ENCODE data around the gene IYD.

IYD gene

DNA sequence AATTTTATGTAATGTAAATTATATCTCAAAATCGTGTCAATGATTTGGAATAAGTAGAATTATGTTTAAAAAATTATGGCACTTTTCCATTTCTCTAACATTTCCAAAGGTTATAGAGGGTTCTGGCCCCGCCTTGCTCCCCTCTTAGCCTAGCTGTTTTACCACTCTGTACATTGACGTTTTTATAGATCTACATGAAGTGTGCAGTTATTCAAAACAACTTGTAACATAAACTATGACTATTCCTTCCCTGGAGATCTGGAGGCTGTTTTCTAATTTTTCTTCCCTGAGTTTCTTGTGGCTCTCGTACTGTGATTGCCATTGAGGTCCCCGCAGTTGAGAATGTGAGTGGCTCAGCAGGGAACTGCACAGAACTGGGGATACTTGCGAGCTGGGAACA, 48.4 kb downstream of the IYD start:
- H3K4me1 ChIP-seq (ENCODE audit: control insufficient read depth, insufficient read depth, low read length): no peaks in the 10 kb centered on the region
- H3K4me3 ChIP-seq (ENCODE audit: low read depth, low read length): no peak overlapping the region
- no peaks in the 10 kb centered on the region for H3K27me3 ChIP-seq (ENCODE audit: control insufficient read depth, insufficient read depth, low read length)
- H3K36me3 ChIP-seq (ENCODE audit: control insufficient read depth, insufficient read depth, low read length): no peaks in the 10 kb centered on the region
- H3K9me3 ChIP-seq (ENCODE audit: control insufficient read depth, insufficient read depth, low read length): no peaks in the 10 kb centered on the region
- no peak overlapping the region for H3K9ac ChIP-seq (ENCODE audit: low read depth, low read length)
- no peak overlapping the region for H3K27ac ChIP-seq (ENCODE audit: low read depth, low read length)

DNA sequence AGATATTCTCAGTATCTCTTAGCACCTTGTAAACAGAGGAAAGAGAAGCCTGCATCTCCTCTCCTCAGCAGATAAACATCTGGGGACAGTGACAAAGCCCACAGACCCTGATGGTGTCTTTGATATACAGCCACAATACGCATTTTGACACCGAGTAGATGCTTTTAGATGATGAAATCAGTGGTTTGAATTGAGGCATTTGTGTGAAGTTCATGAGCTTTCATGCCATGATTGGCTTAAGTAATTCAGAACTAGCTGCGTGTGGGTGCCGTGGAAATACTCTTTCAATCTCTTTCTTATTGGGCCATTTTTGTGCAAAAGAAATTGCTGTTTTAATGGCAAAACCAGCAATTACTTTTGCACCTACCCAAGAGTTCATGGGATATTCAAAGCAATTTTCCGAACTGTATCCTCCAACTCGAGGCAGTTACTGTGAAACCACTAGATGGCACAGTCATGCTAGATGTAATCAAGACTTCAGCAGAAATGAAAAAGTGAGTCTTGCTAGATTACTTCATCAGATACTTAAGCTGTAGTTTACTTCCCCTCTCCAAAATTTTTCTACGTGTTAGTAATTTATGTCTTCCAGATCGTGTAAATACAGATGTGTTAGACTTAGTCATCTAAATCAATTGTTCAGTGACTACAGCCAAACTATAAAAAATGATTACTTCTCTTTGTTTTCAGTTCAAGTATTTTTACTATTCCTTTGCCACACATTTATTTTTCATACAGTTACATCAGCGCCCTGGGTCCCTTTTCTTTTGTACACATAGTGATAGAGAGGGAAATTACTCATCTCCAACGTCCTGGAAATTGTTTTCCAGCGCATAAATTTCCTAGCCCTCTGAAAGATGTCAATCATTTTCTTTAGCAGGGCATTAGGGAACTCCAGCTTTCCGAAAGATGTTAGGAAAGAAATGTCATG, 49.4 kb downstream of the IYD start:
- no peaks in the 10 kb centered on the region for H3K4me1 ChIP-seq (ENCODE audit: control insufficient read depth, insufficient read depth, low read length)
- H3K4me3 ChIP-seq (ENCODE audit: low read depth, low read length): no peak overlapping the region
- H3K27me3 ChIP-seq (ENCODE audit: control insufficient read depth, insufficient read depth, low read length): no peaks in the 10 kb centered on the region
- H3K9ac ChIP-seq (ENCODE audit: low read depth, low read length): no peak overlapping the region
- H3K27ac ChIP-seq (ENCODE audit: low read depth, low read length): no peak overlapping the region
- no peaks in the 10 kb centered on the region for H3K36me3 ChIP-seq (ENCODE audit: control insufficient read depth, insufficient read depth, low read length)
- H3K9me3 ChIP-seq (ENCODE audit: control insufficient read depth, insufficient read depth, low read length): no peaks in the 10 kb centered on the region

- Histone ChIP-seq H3K4me1 (ENCODE audit: control insufficient read depth, insufficient read depth, low read length) (no peaks in the 10 kb centered on the region), H3K36me3 (ENCODE audit: control insufficient read depth, insufficient read depth, low read length) (no peaks in the 10 kb centered on the region), H3K27me3 (ENCODE audit: control insufficient read depth, insufficient read depth, low read length) (no peaks in the 10 kb centered on the region), H3K9me3 (ENCODE audit: control insufficient read depth, insufficient read depth, low read length) (no peaks in the 10 kb centered on the region), H3K4me3 (ENCODE audit: low read depth, low read length) (0 out of 2 replicates have a peak overlapping the region, but pooled peaks have one; percentile 1), H3K27ac (ENCODE audit: low read depth, low read length) (no peak overlapping the region), H3K9ac (ENCODE audit: low read depth, low read length) (no peak overlapping the region)
These were observed 50.2 kb downstream of the IYD start for GRCh38 chr6:150418827-150419594.

DNA sequence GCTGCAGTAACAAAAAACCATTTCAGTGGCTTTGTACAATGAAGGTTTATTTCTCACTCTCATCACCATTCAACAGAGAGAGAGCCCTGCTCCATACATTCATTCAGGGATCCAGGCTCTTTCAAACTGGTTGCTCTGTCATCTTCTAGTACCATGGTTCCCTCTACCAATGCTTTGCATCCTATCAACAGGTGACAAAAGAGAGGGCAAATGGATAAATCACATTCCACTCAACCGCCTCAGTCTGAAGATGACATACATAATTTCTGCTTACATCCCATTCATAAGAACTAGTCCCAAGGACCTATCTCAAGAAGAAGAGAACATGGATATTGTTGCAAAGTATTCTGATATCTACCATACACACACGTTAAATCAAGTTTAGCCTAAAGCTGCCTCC, 51.6 kb downstream of the IYD start:
- Histone ChIP-seq H3K36me3 (ENCODE audit: control insufficient read depth, insufficient read depth, low read length) (no peaks in the 10 kb centered on the region), H3K9ac (ENCODE audit: low read depth, low read length) (no peak overlapping the region), H3K27ac (ENCODE audit: low read depth, low read length) (no peak overlapping the region), H3K27me3 (ENCODE audit: control insufficient read depth, insufficient read depth, low read length) (no peaks in the 10 kb centered on the region), H3K4me3 (ENCODE audit: low read depth, low read length) (no peak overlapping the region), H3K9me3 (ENCODE audit: control insufficient read depth, insufficient read depth, low read length) (no peaks in the 10 kb centered on the region), H3K4me1 (ENCODE audit: control insufficient read depth, insufficient read depth, low read length) (no peaks in the 10 kb centered on the region)

DNA sequence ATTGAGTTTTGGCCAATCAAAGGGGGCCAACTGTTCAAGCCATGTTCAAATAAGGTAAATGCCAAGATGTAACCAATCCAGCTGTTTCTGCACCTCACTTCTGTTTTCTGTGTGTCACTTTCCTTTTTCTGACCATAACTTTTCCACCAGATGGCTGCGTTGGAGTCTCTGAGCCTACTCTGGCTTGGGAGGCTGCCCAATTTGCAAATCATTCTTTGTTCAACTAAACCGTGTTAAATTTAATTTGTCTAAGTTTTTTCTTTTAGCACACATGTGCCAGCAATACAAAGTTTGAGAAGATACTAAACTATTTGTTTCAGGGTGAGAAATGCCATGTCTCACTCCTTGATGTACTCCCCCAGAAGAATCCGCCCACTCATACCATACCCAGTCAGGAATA, 52.1 kb downstream of the IYD start:
- H3K4me1 ChIP-seq (ENCODE audit: control insufficient read depth, insufficient read depth, low read length): no peaks in the 10 kb centered on the region
- no peaks in the 10 kb centered on the region for H3K9me3 ChIP-seq (ENCODE audit: control insufficient read depth, insufficient read depth, low read length)
- H3K27ac ChIP-seq (ENCODE audit: low read depth, low read length): no peak overlapping the region
- H3K9ac ChIP-seq (ENCODE audit: low read depth, low read length): no peak overlapping the region
- H3K27me3 ChIP-seq (ENCODE audit: control insufficient read depth, insufficient read depth, low read length): no peaks in the 10 kb centered on the region
- H3K4me3 ChIP-seq (ENCODE audit: low read depth, low read length): no peak overlapping the region
- no peaks in the 10 kb centered on the region for H3K36me3 ChIP-seq (ENCODE audit: control insufficient read depth, insufficient read depth, low read length)

- H3K4me1 ChIP-seq (ENCODE audit: control insufficient read depth, insufficient read depth, low read length): no peaks in the 10 kb centered on the region
- no peaks in the 10 kb centered on the region for H3K27me3 ChIP-seq (ENCODE audit: control insufficient read depth, insufficient read depth, low read length)
- no peak overlapping the region for H3K27ac ChIP-seq (ENCODE audit: low read depth, low read length)
- H3K9me3 ChIP-seq (ENCODE audit: control insufficient read depth, insufficient read depth, low read length): no peaks in the 10 kb centered on the region
- H3K4me3 ChIP-seq (ENCODE audit: low read depth, low read length): no peak overlapping the region
- no peaks in the 10 kb centered on the region for H3K36me3 ChIP-seq (ENCODE audit: control insufficient read depth, insufficient read depth, low read length)
- no peak overlapping the region for H3K9ac ChIP-seq (ENCODE audit: low read depth, low read length)
These were observed 56.7 kb downstream of the IYD start for GRCh38 chr6:150425508-150425907.

DNA sequence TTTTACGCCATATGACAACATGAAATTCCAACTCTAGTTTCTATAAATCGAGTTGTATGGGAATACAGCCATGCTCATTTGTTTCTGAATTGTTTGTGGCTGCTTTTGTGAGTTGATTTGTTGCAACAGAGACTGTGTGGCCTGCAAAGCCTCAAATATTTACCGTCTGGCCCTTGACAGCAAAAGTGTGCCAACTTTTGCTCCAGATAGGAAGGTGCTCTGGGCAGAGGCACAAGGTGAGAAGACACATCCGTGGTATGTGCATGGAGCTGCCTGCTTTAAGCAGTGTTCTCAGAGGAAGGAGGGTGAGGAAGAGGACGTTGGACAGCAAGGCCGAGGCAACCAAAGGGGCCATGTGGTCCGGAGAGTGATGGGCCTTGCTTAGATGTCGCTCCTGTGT, 57.4 kb downstream of the IYD start:
- Histone ChIP-seq H3K4me1 (ENCODE audit: control insufficient read depth, insufficient read depth, low read length) (no peaks in the 10 kb centered on the region), H3K9me3 (ENCODE audit: control insufficient read depth, insufficient read depth, low read length) (no peaks in the 10 kb centered on the region), H3K27me3 (ENCODE audit: control insufficient read depth, insufficient read depth, low read length) (no peaks in the 10 kb centered on the region), H3K9ac (ENCODE audit: low read depth, low read length) (no peak overlapping the region), H3K27ac (ENCODE audit: low read depth, low read length) (no peak overlapping the region), H3K4me3 (ENCODE audit: low read depth, low read length) (no peak overlapping the region), H3K36me3 (ENCODE audit: control insufficient read depth, insufficient read depth, low read length) (no peaks in the 10 kb centered on the region)

DNA sequence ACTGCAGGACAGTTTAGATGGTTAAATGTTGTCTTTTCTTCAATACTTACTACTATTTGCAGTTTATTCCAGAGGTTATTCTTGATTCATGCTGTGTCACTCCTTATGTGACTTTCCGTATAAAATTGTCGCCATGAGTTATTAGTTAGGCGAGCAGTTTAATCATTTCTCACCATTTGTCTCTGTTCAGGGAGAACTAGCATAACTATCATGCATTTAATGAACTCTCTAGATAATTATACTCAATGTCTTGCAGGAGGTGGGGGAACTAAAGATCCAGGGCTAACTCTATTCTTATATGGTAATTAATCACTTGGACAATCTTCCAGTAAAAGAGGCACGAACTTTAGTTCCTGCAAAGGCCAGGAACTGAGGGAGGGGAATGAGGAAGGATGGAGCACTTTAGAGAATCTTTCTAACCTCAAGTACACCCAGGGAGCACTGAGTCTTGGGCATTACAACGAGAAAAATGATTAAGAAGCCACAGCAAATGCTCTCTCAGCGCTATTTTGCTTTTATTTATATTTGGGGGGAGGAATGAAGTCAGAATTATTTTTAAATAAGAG, 58.3 kb downstream of the IYD start:
- Histone ChIP-seq H3K9ac (ENCODE audit: low read depth, low read length) (no peak overlapping the region), H3K4me1 (ENCODE audit: control insufficient read depth, insufficient read depth, low read length) (no peaks in the 10 kb centered on the region), H3K4me3 (ENCODE audit: low read depth, low read length) (no peak overlapping the region), H3K36me3 (ENCODE audit: control insufficient read depth, insufficient read depth, low read length) (no peaks in the 10 kb centered on the region), H3K9me3 (ENCODE audit: control insufficient read depth, insufficient read depth, low read length) (no peaks in the 10 kb centered on the region), H3K27me3 (ENCODE audit: control insufficient read depth, insufficient read depth, low read length) (no peaks in the 10 kb centered on the region), H3K27ac (ENCODE audit: low read depth, low read length) (no peak overlapping the region)

- H3K4me3 ChIP-seq (ENCODE audit: low read depth, low read length): no peak overlapping the region
- H3K27me3 ChIP-seq (ENCODE audit: control insufficient read depth, insufficient read depth, low read length): no peaks in the 10 kb centered on the region
- H3K4me1 ChIP-seq (ENCODE audit: control insufficient read depth, insufficient read depth, low read length): no peaks in the 10 kb centered on the region
- H3K27ac ChIP-seq (ENCODE audit: low read depth, low read length): no peak overlapping the region
- no peaks in the 10 kb centered on the region for H3K36me3 ChIP-seq (ENCODE audit: control insufficient read depth, insufficient read depth, low read length)
- no peak overlapping the region for H3K9ac ChIP-seq (ENCODE audit: low read depth, low read length)
- no peaks in the 10 kb centered on the region for H3K9me3 ChIP-seq (ENCODE audit: control insufficient read depth, insufficient read depth, low read length)
These were observed 59.0 kb downstream of the IYD start for GRCh38 chr6:150427843-150428242.

GRCh38 chr6:150430815-150431214, 62.0 kb downstream of the IYD start:
- no peak overlapping the region for H3K27ac ChIP-seq (ENCODE audit: low read depth, low read length)
- H3K9me3 ChIP-seq (ENCODE audit: control insufficient read depth, insufficient read depth, low read length): no peaks in the 10 kb centered on the region
- H3K36me3 ChIP-seq (ENCODE audit: control insufficient read depth, insufficient read depth, low read length): no peaks in the 10 kb centered on the region
- no peaks in the 10 kb centered on the region for H3K4me1 ChIP-seq (ENCODE audit: control insufficient read depth, insufficient read depth, low read length)
- H3K9ac ChIP-seq (ENCODE audit: low read depth, low read length): no peak overlapping the region
- no peak overlapping the region for H3K4me3 ChIP-seq (ENCODE audit: low read depth, low read length)
- H3K27me3 ChIP-seq (ENCODE audit: control insufficient read depth, insufficient read depth, low read length): no peaks in the 10 kb centered on the region

GRCh38 chr6:150435360-150435759, 66.5 kb downstream of the IYD start:
- no peaks in the 10 kb centered on the region for H3K9me3 ChIP-seq (ENCODE audit: control insufficient read depth, insufficient read depth, low read length)
- no peak overlapping the region for H3K4me3 ChIP-seq (ENCODE audit: low read depth, low read length)
- H3K36me3 ChIP-seq (ENCODE audit: control insufficient read depth, insufficient read depth, low read length): no peaks in the 10 kb centered on the region
- no peaks in the 10 kb centered on the region for H3K4me1 ChIP-seq (ENCODE audit: control insufficient read depth, insufficient read depth, low read length)
- no peak overlapping the region for H3K9ac ChIP-seq (ENCODE audit: low read depth, low read length)
- H3K27me3 ChIP-seq (ENCODE audit: control insufficient read depth, insufficient read depth, low read length): no peaks in the 10 kb centered on the region
- no peak overlapping the region for H3K27ac ChIP-seq (ENCODE audit: low read depth, low read length)
